ENCODE results near the gene PCBP4.
"Not testable (repeated sequence)": the region's sequence is repeated elsewhere in the genome, so short reads cannot be mapped to it uniquely, and the experiment has no call there.

Gene PCBP4

DNA sequence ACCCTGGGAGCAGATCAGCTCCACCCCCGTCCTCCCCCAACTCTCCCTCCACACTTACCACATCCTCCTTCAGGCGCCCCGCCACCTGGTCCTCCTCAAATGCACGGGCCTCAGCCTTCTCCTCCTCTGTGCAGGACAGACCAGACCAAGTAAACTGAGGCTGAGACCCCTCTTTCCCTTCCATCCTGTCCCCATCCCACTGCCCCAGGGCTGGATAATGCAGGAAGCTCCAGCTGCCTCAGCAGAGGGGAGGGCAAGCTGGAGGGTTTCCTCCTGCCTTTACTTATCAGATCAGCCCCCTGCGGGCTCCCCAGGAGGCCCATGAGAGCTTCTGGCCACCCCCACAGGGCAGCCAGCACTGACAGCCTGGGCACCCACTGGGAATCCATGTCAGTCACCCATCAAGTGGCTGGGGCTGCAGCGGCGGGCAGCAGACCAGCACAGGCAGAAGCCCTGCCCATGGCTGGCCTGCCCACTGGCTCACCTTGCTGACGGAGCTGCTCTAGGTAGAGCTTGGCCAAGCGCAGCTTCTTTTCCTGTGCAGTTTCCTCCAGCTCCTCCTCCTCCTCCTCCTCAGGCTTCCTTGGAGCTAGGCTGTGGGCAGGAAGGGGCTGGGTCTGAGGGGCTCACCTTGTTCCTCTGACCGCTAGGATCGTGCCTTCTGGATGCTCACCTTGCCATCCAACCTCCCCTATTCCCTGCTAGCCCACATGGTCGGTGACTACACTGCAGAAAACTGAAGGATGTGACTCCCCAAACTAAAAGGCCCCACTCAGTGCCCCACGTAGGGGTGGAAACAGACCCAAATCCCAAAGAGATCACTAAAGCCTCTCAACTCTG lies 29.4 kb downstream of the PCBP4 start:
- DNase-seq, result no peak

DNA sequence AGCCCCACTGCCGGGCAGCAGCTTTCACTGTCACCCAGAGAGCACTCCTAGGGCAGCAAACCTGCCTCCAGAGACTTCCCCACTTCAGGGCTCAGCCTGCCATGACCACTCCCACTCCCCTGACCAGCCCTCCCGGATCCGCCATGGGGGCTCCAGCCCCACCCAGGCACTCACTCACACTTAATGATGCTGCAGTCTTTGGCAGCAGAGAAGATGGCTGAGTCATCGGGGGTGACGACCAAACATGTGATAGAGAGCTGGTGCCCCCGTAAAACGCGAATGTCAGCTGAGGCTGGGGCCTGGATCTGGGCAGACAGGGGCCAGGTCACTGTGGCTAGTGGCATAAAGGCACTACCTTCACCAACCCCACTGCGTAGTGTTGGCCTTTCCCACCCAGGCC lies 30.2 kb downstream of the PCBP4 start:
- DNase-seq, result no peak

- DNase-seq, result no peak
These were observed 31.1 kb downstream of the PCBP4 start for GRCh38 chr3:51935886-51936755.

DNA sequence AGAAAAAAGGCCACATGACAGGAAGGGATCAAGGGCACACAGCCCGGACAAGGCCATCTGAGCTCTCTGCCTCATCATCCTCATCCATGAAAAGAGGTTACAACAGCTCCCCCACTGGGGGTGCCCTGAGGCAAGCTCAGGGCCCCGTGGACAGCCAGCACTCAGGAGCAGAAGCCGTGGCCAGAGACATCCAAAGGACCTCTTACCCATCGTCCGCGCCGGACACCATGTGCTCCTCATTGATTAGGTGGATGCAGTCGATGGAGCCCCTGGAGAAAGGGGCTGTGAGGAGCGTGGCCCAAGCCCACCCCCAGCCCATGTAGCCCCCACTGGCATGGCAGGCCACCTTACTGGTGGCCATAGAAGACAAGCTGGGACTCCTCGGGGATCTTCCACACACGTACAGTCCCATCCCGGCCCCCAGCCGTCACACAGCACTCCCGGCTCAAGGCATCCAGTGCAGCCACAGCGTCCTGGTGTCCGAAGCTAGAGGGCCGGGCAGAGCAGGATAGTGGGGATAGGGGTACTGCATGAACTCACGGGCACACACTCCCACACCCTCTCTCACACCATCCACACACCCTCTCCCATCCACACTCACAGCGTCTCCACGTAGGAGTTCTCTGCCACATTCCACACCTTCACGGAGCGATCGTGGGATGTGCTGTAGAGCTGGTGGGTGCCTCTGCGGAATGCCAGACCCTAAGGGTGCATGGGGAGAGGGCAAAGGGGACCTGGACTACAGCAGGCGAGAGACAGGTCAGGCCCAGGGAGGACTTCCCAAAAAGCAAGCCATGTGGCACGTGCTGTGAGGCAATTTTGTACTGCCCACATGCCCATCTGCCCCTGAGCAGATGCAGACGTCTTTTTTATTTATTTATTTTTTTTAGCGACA lies 32.0 kb downstream of the PCBP4 start:
- DNase-seq, result no peak

DNA sequence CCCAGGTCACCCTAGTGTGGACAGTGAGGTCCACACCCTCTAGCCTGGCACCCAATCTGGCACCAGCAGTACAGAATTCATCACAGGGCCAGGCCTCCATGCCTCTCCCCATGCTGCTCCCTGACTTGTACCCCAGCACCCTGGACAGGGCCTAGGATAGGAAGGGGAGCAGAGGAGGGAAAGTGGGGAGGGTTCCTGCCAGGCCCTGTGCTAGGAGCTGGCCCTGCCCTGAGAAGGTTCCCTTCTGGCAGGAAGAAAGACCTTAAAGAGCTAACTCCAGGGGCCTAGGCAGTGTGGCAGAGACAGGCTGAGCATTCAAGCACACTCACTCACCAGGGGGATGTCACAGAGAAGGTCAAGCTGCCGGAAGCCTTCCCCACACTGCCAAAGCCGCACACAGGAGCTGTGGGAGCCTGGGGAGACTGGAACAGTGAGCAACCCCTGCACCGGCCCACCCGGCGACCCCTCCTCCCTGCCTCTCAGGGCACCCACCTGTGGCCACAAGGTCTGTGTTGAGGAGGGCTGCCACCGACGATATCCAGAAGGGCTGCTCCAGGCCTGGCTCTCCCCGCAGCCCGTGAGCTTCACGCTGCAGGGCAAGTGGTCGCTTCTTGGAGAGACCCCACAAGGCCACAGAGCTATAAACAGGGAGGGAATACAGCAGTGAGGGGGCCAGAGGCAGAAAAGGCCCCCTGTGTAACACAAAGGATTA lies 33.0 kb downstream of the PCBP4 start:
- DNase-seq, result no peak

DNA sequence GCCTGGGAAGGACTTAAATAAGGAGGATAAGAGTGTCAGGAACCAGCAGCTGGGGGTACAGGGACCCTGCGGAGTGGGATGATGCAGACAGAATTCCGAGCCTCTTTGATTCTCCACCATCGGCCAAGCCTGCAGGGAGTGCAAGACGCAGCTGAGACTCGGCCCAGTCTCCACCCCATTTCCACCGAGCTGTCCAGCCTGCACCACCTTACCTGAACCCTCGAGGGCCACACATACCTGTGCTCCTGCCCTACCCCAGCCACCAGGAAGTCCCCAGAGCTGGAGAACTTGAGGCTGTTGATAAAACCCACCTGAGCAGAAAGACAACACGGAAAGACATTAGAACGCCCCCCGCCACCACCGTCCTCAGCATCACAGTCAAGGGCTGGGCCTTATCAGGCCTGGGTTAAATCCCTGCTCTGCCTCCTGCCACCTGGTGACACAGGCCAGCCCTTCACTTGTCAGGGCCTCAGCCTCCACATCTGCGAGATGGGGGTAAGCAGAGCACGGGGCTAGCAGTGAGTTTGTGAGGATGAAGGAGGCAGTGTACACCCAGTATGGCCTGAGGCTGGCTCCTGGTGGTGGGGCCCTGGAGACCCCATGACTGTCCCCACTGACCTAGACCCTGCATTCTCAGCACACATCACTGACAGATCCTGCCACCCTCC lies 33.6 kb downstream of the PCBP4 start:
- DNase-seq, result no peak

GRCh38 chr3:51932471-51933370 lies 34.5 kb downstream of the PCBP4 start:
- DNase-seq, result no peak

DNA sequence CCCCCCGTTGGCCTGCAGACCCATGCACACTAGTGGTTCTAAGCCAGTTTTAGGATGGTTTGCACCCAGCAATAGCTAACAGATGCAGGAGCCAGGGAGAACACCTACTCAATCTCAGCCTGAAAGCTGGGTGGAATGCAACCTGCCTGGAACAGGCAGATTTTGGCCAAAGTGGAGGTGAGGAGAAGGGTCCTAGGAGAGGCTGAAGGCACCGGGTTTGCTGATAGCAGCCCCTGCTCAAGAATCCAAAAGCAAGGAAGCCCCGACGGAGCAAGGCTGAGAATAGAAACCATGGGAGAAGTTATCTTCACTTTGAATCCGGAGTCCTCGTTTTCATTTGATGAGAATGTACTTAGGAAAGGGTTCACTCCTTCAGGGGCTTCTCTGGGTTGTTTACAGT lies 35.5 kb downstream of the PCBP4 start:
- DNase-seq, result no peak

DNA sequence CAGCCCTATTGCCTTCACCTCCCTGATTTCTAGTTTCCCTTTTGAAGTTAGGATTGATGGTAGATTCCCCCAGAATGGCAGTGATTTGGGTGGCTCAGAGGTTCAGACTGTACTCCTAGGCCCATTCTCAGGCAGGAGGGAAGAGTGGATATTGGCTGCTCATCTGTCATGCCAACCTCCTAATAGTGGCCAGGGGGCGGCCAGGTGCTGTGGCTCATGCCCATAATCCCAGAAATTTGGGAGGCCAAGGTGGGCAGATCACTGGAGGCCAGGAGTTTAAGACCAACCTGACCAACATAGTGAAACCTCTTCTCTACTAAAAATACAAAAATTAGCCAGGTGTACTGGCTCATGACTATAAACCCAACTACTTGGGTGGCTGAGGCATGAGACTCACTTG lies 36.8 kb downstream of the PCBP4 start:
- DNase-seq, result no peak

DNA sequence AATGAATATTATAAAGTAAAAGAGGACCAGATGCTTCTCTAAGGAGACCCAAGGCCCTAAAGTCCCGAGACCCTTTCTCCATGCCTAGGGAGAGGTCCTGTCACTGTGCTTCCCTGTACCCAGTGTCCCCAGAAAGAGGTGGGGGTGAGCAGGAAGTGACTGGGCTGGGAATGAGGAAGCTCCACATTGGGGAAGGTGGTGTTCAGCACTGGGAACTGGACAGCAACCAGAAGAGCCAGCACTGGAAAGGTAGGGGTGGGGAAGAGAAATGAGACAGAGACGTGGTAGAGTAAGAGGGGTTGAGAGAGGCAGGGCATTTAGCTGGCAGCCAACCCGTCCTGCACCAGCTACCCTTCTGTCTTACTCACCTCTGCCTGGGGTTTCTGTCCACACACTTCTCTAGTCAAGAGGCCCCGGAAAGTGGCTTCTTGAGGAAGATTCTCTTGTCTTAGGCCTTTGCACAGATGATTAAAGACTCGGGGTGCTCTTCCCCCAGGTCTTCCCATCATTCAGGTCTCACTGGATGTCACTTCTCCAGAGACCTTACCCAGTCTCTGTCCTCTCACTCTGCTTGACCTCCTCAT lies 37.7 kb downstream of the PCBP4 start:
- DNase-seq, result no peak

- DNase-seq, result not testable (repeated sequence)
These were observed 38.3 kb downstream of the PCBP4 start for GRCh38 chr3:51928981-51929380.

- DNase-seq, result no peak
These were observed 38.8 kb downstream of the PCBP4 start for GRCh38 chr3:51928438-51928837.

- DNase-seq, result no peak
These were observed 39.9 kb downstream of the PCBP4 start for GRCh38 chr3:51927061-51927977.

DNA sequence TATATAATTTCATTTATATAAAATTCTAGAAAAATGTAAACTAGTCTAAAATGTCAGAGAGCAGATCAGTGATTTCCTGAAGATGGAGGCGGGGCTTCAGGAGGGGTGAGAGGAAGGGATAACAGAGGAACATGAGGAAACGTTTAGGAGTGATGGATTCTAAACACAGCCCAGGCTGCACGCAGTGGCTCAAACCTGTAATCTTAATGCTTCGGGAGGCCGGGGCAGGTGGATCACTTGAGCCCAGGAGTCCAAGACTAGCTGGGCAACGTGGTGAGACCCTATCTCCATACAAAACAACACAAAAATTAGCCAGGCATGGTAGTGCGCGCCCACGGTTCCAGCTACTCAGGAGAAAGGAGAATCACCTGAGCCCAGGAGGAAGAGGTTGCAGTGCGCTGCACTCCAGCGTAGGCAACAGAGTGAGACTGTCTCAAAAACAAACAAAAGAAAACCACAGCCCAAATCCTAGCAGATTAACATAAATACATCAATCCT lies 46.1 kb downstream of the PCBP4 start:
- no peak for DNase-seq

DNA sequence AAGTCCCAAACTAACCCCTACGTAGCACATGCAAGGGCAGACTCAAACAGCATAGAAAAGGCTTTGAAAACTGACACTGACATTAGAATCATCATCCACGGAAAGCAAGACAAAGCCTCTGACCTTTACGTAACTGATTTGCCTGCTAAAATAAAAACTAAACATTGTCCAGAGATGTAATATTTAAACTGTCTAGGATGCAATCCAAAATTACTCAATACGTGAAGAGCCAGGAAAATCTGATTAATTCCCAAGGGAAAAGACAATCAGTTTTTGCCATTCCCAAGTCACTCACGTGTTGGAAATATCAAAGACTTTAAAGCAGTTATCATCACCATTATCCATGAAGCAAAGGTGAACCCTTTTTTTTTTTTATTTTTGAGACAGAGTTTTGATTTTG lies 50.8 kb downstream of the PCBP4 start:
- no peak for DNase-seq

GRCh38 chr3:51908026-51908425 lies 59.2 kb downstream of the PCBP4 start:
- no peak for DNase-seq
